T-cell (primary cell): ENCODE results near the gene DBN1. TPM values are rescaled to one million over a fixed set of nuclear protein-coding genes. Genes with fewer than 3 reads are reported as not detected.
"Not testable (repeated sequence)": the region's sequence is repeated elsewhere in the genome, so short reads cannot be mapped to it uniquely, and the experiment has no call there.

Experiments
- ATAC-seq, 4 experiments: fragments of 200-7000 bp in 3 of 4; fragments of 150-1000 bp in 1 of 4; cut with Tn5 transposase; replicated peaks in 1 of 4; 1 replicate in 3 of 4; 2 replicates in 1 of 4; pipeline ENCODE4 v1.10.0; 2021; ENCODE audit warnings: moderate library complexity in 3 of 4, mild to moderate bottlenecking in 2 of 4, moderate number of reproducible peaks in 1 of 4
- CTCF ChIA-PET, 2 donors: fragments of 300-600 bp; sonication (Branson Sonifier 250); formaldehyde crosslinking; loops; one replicate each; lab custom pipeline; 2022; ENCODE audit warnings: antibody characterized with exemption in 2 of 2; lab: Charles Lee
- POLR2A ChIA-PET, 2 donors: fragments of 300-600 bp; sonication (Branson Sonifier 250); formaldehyde crosslinking; loops; one replicate each; lab custom pipeline; 2022; ENCODE audit warnings: antibody characterized with exemption in 2 of 2; lab: Charles Lee
- DNase-seq, 35 experiments: peaks; one replicate each; pipeline versions ENCODE4 v3.0.0 to v3.0.0-alpha.2; 2013 to 2023
- H3K27ac ChIP-seq: one replicate; pipeline ENCODE4 v1.5.1; 2013; ENCODE audit warnings: low read length
- H3K27me3 ChIP-seq, 2 experiments: replicated peaks in 1 of 2; 1 replicate in 1 of 2; 2 replicates in 1 of 2; pipeline versions ENCODE4 v1.6.1 to v1.7.0; 2013; ENCODE audit warnings: low read length in 1 of 2, mixed read lengths in 1 of 2; ENCODE audit not compliant: control insufficient read depth in 2 of 2, insufficient read depth in 2 of 2; ENCODE audit errors: extremely low read depth in 1 of 2
- H3K36me3 ChIP-seq, 2 donors: 1 replicate in 1 of 2; 2 replicates in 1 of 2; pipeline versions ENCODE4 v1.6.1 to v1.7.0; 2013; ENCODE audit warnings: low read length in 1 of 2; ENCODE audit not compliant: control insufficient read depth in 2 of 2, insufficient read depth in 1 of 2; ENCODE audit errors: extremely low read depth in 1 of 2
- H3K4me1 ChIP-seq, 2 experiments: 1 replicate in 1 of 2; 2 replicates in 1 of 2; pipeline versions ENCODE4 v1.6.1 to v1.7.0; 2013; ENCODE audit warnings: low read length in 2 of 2, mixed read lengths in 1 of 2; ENCODE audit not compliant: insufficient read depth in 2 of 2, control insufficient read depth in 1 of 2; ENCODE audit errors: extremely low read depth in 1 of 2
- H3K4me3 ChIP-seq, 2 donors: 1 replicate in 1 of 2; 2 replicates in 1 of 2; pipeline versions ENCODE4 v1.5.1 to v1.7.0; 2013; ENCODE audit warnings: mild to moderate bottlenecking in 2 of 2, low read length in 1 of 2, moderate library complexity in 1 of 2; ENCODE audit not compliant: control insufficient read depth in 1 of 2; ENCODE audit errors: extremely low read depth in 1 of 2
- H3K9me3 ChIP-seq: 2 replicates; pipeline ENCODE4 v1.7.0; 2013
- H3K27ac Mint-ChIP-seq, 2 donors: one replicate each; pipeline ENCODE4 v1.8.0; 2020 to 2021; ENCODE audit warnings: mild to moderate bottlenecking in 2 of 2, mixed read lengths in 2 of 2
- H3K27me3 Mint-ChIP-seq, 2 donors: one replicate each; pipeline ENCODE4 v1.8.0; 2021 to 2022; ENCODE audit warnings: mixed read lengths in 2 of 2
- H3K36me3 Mint-ChIP-seq: one replicate; pipeline ENCODE4 v1.8.0; 2021; ENCODE audit warnings: mixed read lengths
- H3K4me1 Mint-ChIP-seq, 3 donors: one replicate each; pipeline ENCODE4 v1.8.0; 2020 to 2022; ENCODE audit warnings: mixed read lengths in 3 of 3, mild to moderate bottlenecking in 1 of 3
- H3K4me3 Mint-ChIP-seq, 3 donors: one replicate each; pipeline ENCODE4 v1.8.0; 2020 to 2022; ENCODE audit warnings: mild to moderate bottlenecking in 3 of 3, mixed read lengths in 3 of 3, moderate library complexity in 3 of 3
- H3K9me3 Mint-ChIP-seq, 3 donors: one replicate each; pipeline ENCODE4 v1.8.0; 2020 to 2022; ENCODE audit warnings: mixed read lengths in 3 of 3
- WGBS: methylation state at CpG from one replicate; pipeline ENCODE4 v1.1.5; 2013; ENCODE audit warnings: missing lambda C conversion rate; ENCODE audit not compliant: insufficient coverage; 5-methylcytosine and 5-hydroxymethylcytosine counted together
- total RNA-seq, 35 experiments: library from RNA in 6 of 35; stranded (reverse) in 6 of 35; fragments of 120-200 nt in 1 of 35; gene quantifications; one replicate each; pipeline versions ENCODE4 v1.2.1 to v1.2.4 and lab custom pipeline; 2013 to 2026

DBN1 gene
- total RNA-seq, 5 donors from 2014 or later (not counting 1 experiment from before 2014, with no cell fraction given), result 11.6 to 41.3 (median 21.1) TPM

DNA sequence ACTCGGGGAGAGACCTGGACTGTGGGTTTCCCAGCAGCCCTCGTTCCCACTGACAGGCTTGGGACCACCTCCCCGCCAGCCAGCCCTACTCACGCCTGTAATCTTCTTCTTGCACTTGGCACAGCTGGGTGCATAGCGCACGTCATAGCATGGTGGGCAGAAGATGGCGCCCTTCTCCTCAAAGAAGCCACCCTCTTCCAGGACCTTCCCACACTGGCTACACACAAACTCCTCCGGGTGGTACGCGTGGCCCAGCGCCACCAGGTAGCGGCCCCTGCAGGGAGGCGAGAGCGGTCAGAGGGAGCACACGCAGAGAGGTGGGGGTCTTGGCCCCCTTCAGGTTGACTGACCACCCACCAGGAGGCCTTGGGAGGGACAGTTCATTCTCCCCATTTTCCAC is 14.5 kb upstream of the DBN1 start:
- no peak overlapping the region for H3K4me3 Mint-ChIP-seq
- H3K36me3 Mint-ChIP-seq, result peaks cover 10% of the 10 kb centered on the region
- no peaks in the 10 kb centered on the region for H3K9me3 Mint-ChIP-seq
- H3K27me3 Mint-ChIP-seq, result no peaks in the 10 kb centered on the region
- DNase-seq (no peak), ATAC-seq (no peak)
- H3K4me1 ChIP-seq, result no peaks in the 10 kb centered on the region
- no peak overlapping the region for H3K4me3 ChIP-seq
- 86% methylated on average over 7 of the region's 15 CpGs for WGBS
- H3K27ac ChIP-seq, result no peak overlapping the region
- H3K9me3 ChIP-seq, result no peaks in the 10 kb centered on the region
- POLR2A ChIA-PET, result no interaction called here
- CTCF ChIA-PET, result interaction anchor here in 1 of 2 donors (0.7 kb wide), 1 partner anchor 10 kb away, joined by 6 read pairs; no protein-coding TSS in a partner anchor
- peaks cover 0 to 24% of the 10 kb centered on the region in 2 donors for H3K36me3 ChIP-seq
- H3K4me1 Mint-ChIP-seq, result no peaks in the 10 kb centered on the region
- no peaks in the 10 kb centered on the region for H3K27me3 ChIP-seq
- no peak overlapping the region for H3K27ac Mint-ChIP-seq

DNA sequence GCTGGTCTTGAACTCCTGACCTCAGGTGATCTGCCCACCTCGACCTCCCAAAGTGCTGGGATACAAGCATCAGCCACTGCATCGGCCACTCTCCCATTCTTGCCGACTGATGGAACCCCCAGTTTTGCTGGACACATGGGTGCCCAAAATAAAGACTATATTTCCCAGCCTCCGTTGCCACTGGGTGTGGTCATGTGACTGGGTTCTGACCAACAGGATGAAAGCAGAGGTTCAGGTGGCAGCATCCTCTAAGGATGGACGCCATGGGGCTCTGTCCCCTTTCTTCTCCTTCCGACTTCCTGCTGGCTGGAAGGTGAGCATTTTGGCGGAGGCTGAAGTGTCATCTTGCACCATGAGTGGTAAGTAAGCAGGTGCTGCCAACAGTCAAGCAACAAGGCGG is 13.7 kb upstream of the DBN1 start:
- H3K4me1 ChIP-seq, result no peaks in the 10 kb centered on the region
- peaks cover 0 to 19% of the 10 kb centered on the region in 2 donors for H3K36me3 ChIP-seq
- H3K4me3 Mint-ChIP-seq, result no peak overlapping the region
- CTCF ChIA-PET, result no interaction called here
- no peaks in the 10 kb centered on the region for H3K4me1 Mint-ChIP-seq
- no peaks in the 10 kb centered on the region for H3K9me3 Mint-ChIP-seq
- no peaks in the 10 kb centered on the region for H3K27me3 ChIP-seq
- H3K4me3 ChIP-seq, result no peak overlapping the region
- H3K27ac Mint-ChIP-seq, result no peak overlapping the region
- H3K27ac ChIP-seq, result no peak overlapping the region
- no peaks in the 10 kb centered on the region for H3K27me3 Mint-ChIP-seq
- WGBS, result 82% methylated on average over 5 of the region's 8 CpGs
- DNase-seq (no peak), ATAC-seq (no peak)
- peaks cover 6% of the 10 kb centered on the region for H3K36me3 Mint-ChIP-seq
- POLR2A ChIA-PET, result no interaction called here
- H3K9me3 ChIP-seq, result no peaks in the 10 kb centered on the region

- H3K4me3 Mint-ChIP-seq, result no peak overlapping the region
- no peak overlapping the region for H3K27ac ChIP-seq
- no peaks in the 10 kb centered on the region for H3K4me1 ChIP-seq
- H3K27me3 ChIP-seq, result no peaks in the 10 kb centered on the region
- 60% methylated on average over 2 of the region's 3 CpGs for WGBS
- no peaks in the 10 kb centered on the region for H3K27me3 Mint-ChIP-seq
- no peaks in the 10 kb centered on the region for H3K9me3 Mint-ChIP-seq
- CTCF ChIA-PET, result no interaction called here
- no peaks in the 10 kb centered on the region for H3K9me3 ChIP-seq
- H3K4me1 Mint-ChIP-seq, result no peaks in the 10 kb centered on the region
- ATAC-seq (no peak), DNase-seq (no peak)
- H3K36me3 Mint-ChIP-seq, result peaks cover 6% of the 10 kb centered on the region
- POLR2A ChIA-PET, result no interaction called here
- H3K27ac Mint-ChIP-seq, result no peak overlapping the region
- no peak overlapping the region for H3K4me3 ChIP-seq
- peaks cover 0 to 19% of the 10 kb centered on the region in 2 donors for H3K36me3 ChIP-seq
Observed at GRCh38 chr5:177486256-177486655, 12.8 kb upstream of the DBN1 start.

DNA sequence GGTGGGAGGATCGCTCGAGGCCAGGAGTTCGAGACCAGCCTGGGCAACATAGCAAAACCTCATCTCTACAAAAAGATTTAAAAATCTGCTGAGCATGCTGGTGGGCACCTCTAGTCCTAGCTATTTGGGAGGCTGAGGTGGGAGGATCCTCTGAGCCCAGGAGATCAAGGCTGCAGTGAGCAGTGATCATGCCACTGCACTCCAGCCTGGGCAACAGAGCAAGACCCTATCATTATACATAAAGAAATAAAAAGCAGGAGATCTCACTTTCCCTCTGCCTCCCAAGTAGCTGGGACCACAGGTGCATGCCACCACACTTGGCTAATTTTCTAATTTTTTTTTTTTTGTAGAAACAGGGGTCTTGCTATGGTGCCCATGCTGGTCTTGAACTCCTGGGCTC is 12.3 kb upstream of the DBN1 start:
- not testable (repeated sequence) for ATAC-seq, H3K27me3 ChIP-seq, H3K4me3 ChIP-seq, H3K27ac ChIP-seq, H3K27ac Mint-ChIP-seq, H3K4me1 Mint-ChIP-seq, H3K27me3 Mint-ChIP-seq, H3K4me1 ChIP-seq, H3K9me3 ChIP-seq, H3K4me3 Mint-ChIP-seq, H3K36me3 Mint-ChIP-seq, H3K9me3 Mint-ChIP-seq, DNase-seq
- ChIA-PET POLR2A (interaction anchor here in 1 of 2 donors (0.6 kb wide), 1 partner anchor 129 kb away, joined by 6 read pairs; no protein-coding TSS in a partner anchor), CTCF (interaction anchor here in 1 of 2 donors (0.5 to 0.6 kb wide), 2 partner anchors 9 to 331 kb away, joined by 3 read pairs; no protein-coding TSS in a partner anchor)
- WGBS, result no CpG with 5 or more reads among the region's 3 CpGs
- H3K36me3 ChIP-seq, result peaks cover 0 to 17% of the 10 kb centered on the region in 2 donors

DNA sequence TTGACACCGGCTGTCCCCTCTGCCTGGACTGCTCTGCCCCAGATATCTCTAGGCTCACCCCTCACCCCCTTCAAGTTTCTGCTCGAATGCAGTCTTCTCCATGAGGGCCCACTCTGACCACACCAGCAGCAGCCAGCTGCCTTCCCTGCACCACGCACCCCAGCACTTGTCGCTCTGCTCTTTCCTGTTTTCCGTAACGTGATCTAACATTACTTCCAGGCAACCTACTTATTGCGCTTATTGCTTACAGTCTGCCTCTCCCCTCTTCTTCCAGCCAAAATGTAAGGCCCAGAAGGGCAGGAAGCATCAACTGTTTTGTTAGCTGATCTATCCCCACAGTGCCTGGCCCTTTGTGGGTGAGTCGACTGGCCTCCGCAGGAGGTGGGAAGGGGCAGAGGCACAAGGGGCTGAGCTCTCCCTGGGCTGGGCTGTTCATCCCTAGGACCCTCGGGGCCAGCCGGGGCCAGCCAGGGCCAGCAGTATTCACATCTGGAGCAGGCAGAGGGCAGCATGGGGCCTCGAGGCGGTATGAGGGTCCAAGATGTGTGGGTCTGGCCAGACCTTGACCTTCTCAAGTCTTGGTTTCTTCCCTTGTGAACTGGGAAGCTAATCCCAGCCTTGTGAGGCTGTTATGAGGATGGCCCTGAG is 11.6 kb upstream of the DBN1 start:
- Mint-ChIP-seq H3K4me1 (peaks cover under 1% of the 10 kb centered on the region in 3 donors), H3K27ac (no peak overlapping the region), H3K27me3 (no peaks in the 10 kb centered on the region), H3K4me3 (no peak overlapping the region), H3K36me3 (peaks cover 1% of the 10 kb centered on the region), H3K9me3 (no peaks in the 10 kb centered on the region)
- CTCF ChIA-PET, result interaction anchor here in 1 of 2 donors (0.5 to 0.6 kb wide), 2 partner anchors 9 to 330 kb away, joined by 3 read pairs; no protein-coding TSS in a partner anchor
- no peaks in the 10 kb centered on the region for H3K9me3 ChIP-seq
- ATAC-seq (no peak), DNase-seq (no peak)
- H3K4me3 ChIP-seq, result no peak overlapping the region
- POLR2A ChIA-PET, result interaction anchor here in 1 of 2 donors (0.6 kb wide), 1 partner anchor 129 kb away, joined by 6 read pairs; no protein-coding TSS in a partner anchor
- peaks cover 0 to 10% of the 10 kb centered on the region in 2 donors for H3K36me3 ChIP-seq
- H3K27me3 ChIP-seq, result no peaks in the 10 kb centered on the region
- no peaks in the 10 kb centered on the region for H3K4me1 ChIP-seq
- H3K27ac ChIP-seq, result no peak overlapping the region
- WGBS, result 82% methylated on average over 13 of the region's 13 CpGs

DNA sequence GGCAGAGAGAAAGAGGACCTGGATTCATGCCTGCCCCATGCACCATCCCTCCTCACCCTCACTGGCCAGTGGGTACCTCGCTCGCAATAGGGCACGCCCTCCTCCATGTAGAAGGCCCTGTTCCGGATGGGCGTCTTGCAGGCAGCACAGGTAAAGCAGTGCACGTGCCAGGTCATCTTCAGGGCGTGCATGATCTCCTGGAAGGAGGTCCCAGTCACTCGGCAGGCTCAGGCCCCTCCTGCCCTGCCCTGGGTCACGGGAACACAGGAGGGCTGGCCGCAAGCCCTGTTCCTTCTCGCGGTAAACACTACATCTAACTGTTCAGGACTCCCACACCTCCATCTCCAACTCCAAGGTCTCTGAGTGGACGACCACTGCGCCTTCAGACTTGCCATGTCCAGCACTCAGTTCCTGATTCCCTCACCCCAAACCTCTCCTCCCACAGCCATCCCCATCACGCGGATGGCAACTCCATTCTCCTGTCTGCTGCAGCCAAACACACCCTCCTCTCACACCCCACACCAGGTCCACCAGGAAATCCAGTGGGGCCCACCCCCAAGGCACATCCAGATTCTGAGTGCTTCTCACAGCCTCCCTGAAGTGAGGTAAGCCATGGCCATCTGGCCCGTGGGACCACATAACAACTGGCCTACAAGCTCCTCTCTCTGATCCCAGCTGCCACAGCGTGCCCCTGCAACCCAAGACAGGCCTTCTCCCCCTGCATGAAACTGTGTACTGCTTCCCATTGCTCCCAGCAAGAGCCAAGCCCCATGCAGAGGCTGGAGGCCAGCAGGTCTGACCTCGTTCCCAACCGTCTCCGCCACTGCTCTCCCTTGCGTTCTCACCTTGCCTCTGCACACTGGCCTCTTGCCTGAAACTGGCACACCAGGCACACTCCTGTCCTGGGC is 10.8 kb upstream of the DBN1 start:
- Mint-ChIP-seq H3K4me3 (no peak overlapping the region), H3K4me1 (peaks cover 8% of the 10 kb centered on the region in 3 donors), H3K27ac (no peak overlapping the region), H3K9me3 (no peaks in the 10 kb centered on the region), H3K27me3 (no peaks in the 10 kb centered on the region), H3K36me3 (no peaks in the 10 kb centered on the region)
- ATAC-seq, result no peak
- H3K27me3 ChIP-seq, result no peaks in the 10 kb centered on the region
- POLR2A ChIA-PET, result no interaction called here
- WGBS, result 93% methylated on average over 22 of the region's 22 CpGs
- no peaks in the 10 kb centered on the region for H3K9me3 ChIP-seq
- peaks cover 0 to 7% of the 10 kb centered on the region in 2 experiments for H3K4me1 ChIP-seq
- no peak overlapping the region for H3K27ac ChIP-seq
- H3K4me3 ChIP-seq, result no peak overlapping the region
- H3K36me3 ChIP-seq, result peaks cover 0 to 7% of the 10 kb centered on the region in 2 donors
- CTCF ChIA-PET, result no interaction called here
- no peak for DNase-seq
